ENCODE results near the gene PDGFC.

PDGFC gene

GRCh38 chr4:156746111-156746510 lies 225.5 kb downstream of the PDGFC start:
- no peak for DNase-seq (ENCODE audit: low spot score)

- DNase-seq (ENCODE audit: low spot score) = no peak
Measured at GRCh38 chr4:156738766-156739165, 232.8 kb downstream of the PDGFC start.

GRCh38 chr4:156734965-156735895 lies 236.4 kb downstream of the PDGFC start:
- DNase-seq (ENCODE audit: low spot score) = no peak

- no peak for DNase-seq (ENCODE audit: low spot score)
Measured at GRCh38 chr4:156733582-156733981, 238.0 kb downstream of the PDGFC start.

GRCh38 chr4:156732634-156733033 lies 239.0 kb downstream of the PDGFC start:
- no peak for DNase-seq (ENCODE audit: low spot score)

GRCh38 chr4:156729416-156729815 lies 242.2 kb downstream of the PDGFC start:
- DNase-seq (ENCODE audit: low spot score) = no peak

GRCh38 chr4:156725257-156725656 lies 246.3 kb downstream of the PDGFC start:
- no peak for DNase-seq (ENCODE audit: low spot score)

GRCh38 chr4:156723951-156724668 lies 247.5 kb downstream of the PDGFC start:
- no peak for DNase-seq (ENCODE audit: low spot score)

- DNase-seq (ENCODE audit: low spot score) = no peak
Measured at GRCh38 chr4:156718226-156718625, 253.4 kb downstream of the PDGFC start.

GRCh38 chr4:156711193-156711590 lies 260.4 kb downstream of the PDGFC start:
- no peak for DNase-seq (ENCODE audit: low spot score)
